ENCODE results near the gene TBC1D23.

GRCh38 chr3:100289339-100289738 lies 28.5 kb downstream of the TBC1D23 start:
- TF ChIP-seq CTCF (conservative IDR thresholded peaks at IDR 0.05; ENCODE audit: low read depth in 2 of 2) (no peak), POLR2AphosphoS5 (IDR thresholded peaks at IDR 0.05; ENCODE audit: low read depth) (no peak), EZH2phosphoT487 (IDR thresholded peaks at IDR 0.05; ENCODE audit: unreplicated experiment) (no peak), ZNF331 (CRISPR knock-in tag; IDR thresholded peaks at IDR 0.05; ENCODE audit: low read depth) (no peak), EZH2 (IDR thresholded peaks at IDR 0.05; ENCODE audit: low read depth, unreplicated experiment) (no peak), REST (IDR thresholded peaks at IDR 0.05; ENCODE audit: unreplicated experiment) (no peak), ZNF114 (CRISPR knock-in tag; IDR thresholded peaks at IDR 0.05) (no peak), ETS1 (IDR thresholded peaks at IDR 0.05) (no peak), NANOG (IDR thresholded peaks at IDR 0.05; ENCODE audit: borderline replicate concordance) (no peak), JUNB (IDR thresholded peaks at IDR 0.05; ENCODE audit: unreplicated experiment) (no peak)

Data from GM23338 (cell line).